Ishikawa (cell line): Measurements from ENCODE around the gene NT5DC1.

Experiments used
- CEBPB ChIP-seq: IDR thresholded peaks from 2 replicates; pipeline ENCODE4 v1.6.1; 2012
- CREB1 ChIP-seq: IDR thresholded peaks from 2 replicates; pipeline ENCODE4 v1.6.1; 2012; ENCODE audit warnings: low read depth
- EGR1 ChIP-seq: IDR thresholded peaks from 2 replicates; pipeline ENCODE4 v1.6.1; 2012
- EP300 ChIP-seq: IDR thresholded peaks from 2 replicates; pipeline ENCODE4 v1.6.1; 2012; ENCODE audit warnings: borderline replicate concordance
- FOXM1 ChIP-seq: IDR thresholded peaks from 2 replicates; pipeline ENCODE4 v1.6.1; 2012; ENCODE audit warnings: low read depth, borderline replicate concordance
- NFIC ChIP-seq: IDR thresholded peaks from 2 replicates; pipeline ENCODE4 v1.6.1; 2012
- RAD21 ChIP-seq: IDR thresholded peaks from 2 replicates; pipeline ENCODE4 v1.6.1; 2012; ENCODE audit warnings: low read depth
- TAF1 ChIP-seq: IDR thresholded peaks from 2 replicates; pipeline ENCODE4 v1.6.1; 2012; ENCODE audit warnings: low read depth, mild to moderate bottlenecking
- TEAD4 ChIP-seq: IDR thresholded peaks from 2 replicates; pipeline ENCODE4 v1.6.1; 2012
- USF1 ChIP-seq: IDR thresholded peaks from 2 replicates; pipeline ENCODE4 v1.6.1; 2012
- YY1 ChIP-seq: IDR thresholded peaks from 2 replicates; pipeline ENCODE4 v1.6.1; 2012; ENCODE audit warnings: low read depth
- ZBTB7A ChIP-seq: IDR thresholded peaks from 2 replicates; pipeline ENCODE4 v1.6.1; 2012; ENCODE audit warnings: low read depth
- TF ChIP-seq, protein P1 (sequence below): IDR thresholded peaks from 2 replicates; pipeline ENCODE4 v1.6.1; 2012
- TF ChIP-seq, protein P2 (sequence below): IDR thresholded peaks from 2 replicates; pipeline ENCODE4 v1.6.1; 2012; ENCODE audit warnings: low read depth, mild to moderate bottlenecking

DNA sequence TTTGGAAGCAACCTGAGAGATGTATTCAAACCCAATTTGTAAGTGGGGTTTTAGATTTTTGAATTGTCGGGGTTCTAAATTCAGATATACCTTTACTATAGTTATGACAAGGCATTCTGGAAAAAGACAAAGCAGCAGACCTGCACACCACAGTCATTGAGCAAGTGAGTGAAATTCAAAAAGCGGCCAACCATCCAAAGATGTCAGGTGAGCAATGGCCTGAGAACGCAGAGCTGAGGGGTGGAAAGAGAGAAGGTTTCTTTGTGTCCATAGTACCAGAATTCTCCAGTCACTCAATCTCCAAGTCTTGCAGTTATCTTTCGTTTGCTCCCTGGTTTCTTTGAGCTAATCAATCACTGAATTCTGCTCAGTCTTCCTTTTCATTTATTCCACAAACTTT lies 38.2 kb upstream of the NT5DC1 start:
- TF ChIP-seq NFIC (no peak), YY1 (no peak), CREB1 (no peak), RAD21 (no peak), EP300 (no peak), TAF1 (no peak), FOXM1 (no peak), TEAD4 (no peak), USF1 (no peak), CEBPB (no peak), ZBTB7A (no peak), EGR1 (no peak)
- TF ChIP-seq, protein P1, sequence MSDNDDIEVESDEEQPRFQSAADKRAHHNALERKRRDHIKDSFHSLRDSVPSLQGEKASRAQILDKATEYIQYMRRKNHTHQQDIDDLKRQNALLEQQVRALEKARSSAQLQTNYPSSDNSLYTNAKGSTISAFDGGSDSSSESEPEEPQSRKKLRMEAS, result no peak
- TF ChIP-seq, protein P2, sequence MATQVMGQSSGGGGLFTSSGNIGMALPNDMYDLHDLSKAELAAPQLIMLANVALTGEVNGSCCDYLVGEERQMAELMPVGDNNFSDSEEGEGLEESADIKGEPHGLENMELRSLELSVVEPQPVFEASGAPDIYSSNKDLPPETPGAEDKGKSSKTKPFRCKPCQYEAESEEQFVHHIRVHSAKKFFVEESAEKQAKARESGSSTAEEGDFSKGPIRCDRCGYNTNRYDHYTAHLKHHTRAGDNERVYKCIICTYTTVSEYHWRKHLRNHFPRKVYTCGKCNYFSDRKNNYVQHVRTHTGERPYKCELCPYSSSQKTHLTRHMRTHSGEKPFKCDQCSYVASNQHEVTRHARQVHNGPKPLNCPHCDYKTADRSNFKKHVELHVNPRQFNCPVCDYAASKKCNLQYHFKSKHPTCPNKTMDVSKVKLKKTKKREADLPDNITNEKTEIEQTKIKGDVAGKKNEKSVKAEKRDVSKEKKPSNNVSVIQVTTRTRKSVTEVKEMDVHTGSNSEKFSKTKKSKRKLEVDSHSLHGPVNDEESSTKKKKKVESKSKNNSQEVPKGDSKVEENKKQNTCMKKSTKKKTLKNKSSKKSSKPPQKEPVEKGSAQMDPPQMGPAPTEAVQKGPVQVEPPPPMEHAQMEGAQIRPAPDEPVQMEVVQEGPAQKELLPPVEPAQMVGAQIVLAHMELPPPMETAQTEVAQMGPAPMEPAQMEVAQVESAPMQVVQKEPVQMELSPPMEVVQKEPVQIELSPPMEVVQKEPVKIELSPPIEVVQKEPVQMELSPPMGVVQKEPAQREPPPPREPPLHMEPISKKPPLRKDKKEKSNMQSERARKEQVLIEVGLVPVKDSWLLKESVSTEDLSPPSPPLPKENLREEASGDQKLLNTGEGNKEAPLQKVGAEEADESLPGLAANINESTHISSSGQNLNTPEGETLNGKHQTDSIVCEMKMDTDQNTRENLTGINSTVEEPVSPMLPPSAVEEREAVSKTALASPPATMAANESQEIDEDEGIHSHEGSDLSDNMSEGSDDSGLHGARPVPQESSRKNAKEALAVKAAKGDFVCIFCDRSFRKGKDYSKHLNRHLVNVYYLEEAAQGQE, result no peak
